ENCODE measurements around the gene TMEM126B.

- no peak for TF ChIP-seq CTCF (IDR thresholded peaks at IDR 0.05)
- no peak for TF ChIP-seq POLR2A (IDR thresholded peaks at IDR 0.05)
- no peak for TF ChIP-seq POLR2AphosphoS5 (IDR thresholded peaks at IDR 0.05)
- TF ChIP-seq EP300 (IDR thresholded peaks at IDR 0.05) = no peak
Observed at GRCh38 chr11:85590848-85591483, 37.4 kb upstream of the TMEM126B start.

Data from gastroesophageal sphincter (tissue), 3 donors.